GM12878 (cell line): Measurements from ENCODE around the gene FGF1. TPM values are rescaled to one million over a fixed set of nuclear protein-coding genes. Genes with fewer than 3 reads are reported as not detected.

Experiments
- ATAC-seq: fragments of 200-7000 bp; cut with Tn5 transposase; 3 replicates; pipeline ENCODE4 v1.9.1; 2020; ENCODE audit warnings: mild to moderate bottlenecking, moderate library complexity
- BruUV-seq: library from RNA; stranded (reverse); fragments of 400-500 nt; replicated peaks from 2 replicates; lab custom pipeline; 2021; lab: Mats Ljungman, UMichigan
- CTCF ChIA-PET: fragments of 300-600 bp; sonication (Branson Sonifier 250); formaldehyde crosslinking; extraction: SDS; loops from one replicate; lab custom pipeline; 2021; ENCODE audit warnings: inconsistent platforms; lab: Yijun Ruan, JAX
- POLR2A ChIA-PET: fragments of 350-600 bp; formaldehyde crosslinking; extraction: SDS; loops from one replicate; lab custom pipeline; 2021; ENCODE audit warnings: inconsistent platforms; lab: Charles Lee
- RAD21 ChIA-PET: fragments of 300-600 bp; sonication (Branson Sonifier 250); formaldehyde crosslinking; loops from one replicate; lab custom pipeline; 2023; ENCODE audit warnings: antibody characterized with exemption; ENCODE audit not compliant: unreplicated experiment; lab: Charles Lee
- SMC1A ChIA-PET: fragments of 300-600 bp; sonication (Branson Sonifier 250); formaldehyde crosslinking; loops from one replicate; lab custom pipeline; 2023; ENCODE audit not compliant: unreplicated experiment, uncharacterized antibody; lab: Charles Lee
- DNase-seq: peaks from one replicate; pipeline ENCODE4 v3.0.0-alpha.2; 2011; ENCODE audit warnings: low read depth, low spot score
- FAIRE-seq: peaks from 3 replicates; lab custom pipeline; 2011; peaks lifted over from hg19 to GRCh38; lab: Jason Lieb, UNC
- H2AFZ ChIP-seq: 2 replicates; pipeline ENCODE4 v1.6.0; 2011; ENCODE audit warnings: low read depth, low read length, control low read depth; ENCODE audit not compliant: control insufficient read depth
- H3K27ac ChIP-seq: 2 replicates; pipeline ENCODE4 v1.5.1; 2011; ENCODE audit warnings: control low read depth; ENCODE audit not compliant: control insufficient read depth, insufficient read depth
- H3K27me3 ChIP-seq, 2 experiments: replicated peaks in 1 of 2; 2 replicates each; pipeline versions ENCODE4 v1.6.0 to v1.6.1; 2011; ENCODE audit warnings: low read length in 1 of 2; ENCODE audit not compliant: control insufficient read depth in 2 of 2, insufficient read depth in 2 of 2
- H3K36me3 ChIP-seq, 2 experiments: 2 replicates each; pipeline ENCODE4 v1.5.1; 2011; ENCODE audit warnings: low read length in 1 of 2; ENCODE audit not compliant: control insufficient read depth in 2 of 2, insufficient read depth in 2 of 2
- H3K4me1 ChIP-seq: 2 replicates; pipeline ENCODE4 v1.6.1; 2011; ENCODE audit warnings: mild to moderate bottlenecking, low read length, moderate library complexity, mixed read lengths; ENCODE audit not compliant: control insufficient read depth, insufficient read depth
- H3K4me2 ChIP-seq: 2 replicates; pipeline ENCODE4 v1.6.0; 2011; ENCODE audit warnings: control low read depth; ENCODE audit not compliant: control insufficient read depth, insufficient read depth
- H3K4me3 ChIP-seq: fragments of 200-600 bp; sonication (generic); 2 replicates; pipeline ENCODE4 v1.5.1; 2016
- H3K79me2 ChIP-seq: 2 replicates; pipeline ENCODE4 v1.6.0; 2011; ENCODE audit warnings: low read length; ENCODE audit not compliant: control insufficient read depth, insufficient read depth
- H3K9ac ChIP-seq: 2 replicates; pipeline ENCODE4 v1.8.0; 2011; ENCODE audit warnings: low read length, control low read depth, mixed read lengths; ENCODE audit not compliant: control insufficient read depth, insufficient read depth
- H3K9me3 ChIP-seq: replicated peaks from 3 replicates; pipeline ENCODE4 v1.5.1; 2011; ENCODE audit warnings: mild to moderate bottlenecking, low read length; ENCODE audit not compliant: control insufficient read depth, insufficient read depth
- H4K20me1 ChIP-seq: 2 replicates; pipeline ENCODE4 v1.6.0; 2011; ENCODE audit not compliant: control insufficient read depth, insufficient read depth
- HDGF ChIP-seq: fragments of 450-650 bp; IDR thresholded peaks from 2 replicates; pipeline ENCODE4 v1.6.1; 2016; ENCODE audit warnings: antibody characterized with exemption
- SIN3A ChIP-seq: IDR thresholded peaks from 2 replicates; pipeline ENCODE4 v1.6.1; 2012; ENCODE audit warnings: low read depth, low read length, improper control_type of control experiment
- SMC3 ChIP-seq: IDR thresholded peaks from 2 replicates; pipeline ENCODE4 v1.6.1; 2011; ENCODE audit warnings: low read length, improper control_type of control experiment, borderline replicate concordance
- SPI1 ChIP-seq: IDR thresholded peaks from 2 replicates; pipeline ENCODE4 v1.6.1; 2011; ENCODE audit warnings: low read depth, mild to moderate bottlenecking, low read length, moderate library complexity, borderline replicate concordance; ENCODE audit not compliant: insufficient read depth
- SREBF2 ChIP-seq: IDR thresholded peaks from 2 replicates; pipeline ENCODE4 v1.6.1; 2012; ENCODE audit warnings: mild to moderate bottlenecking, low read length
- TARDBP ChIP-seq: IDR thresholded peaks from 2 replicates; pipeline ENCODE4 v1.6.1; 2016; ENCODE audit warnings: borderline replicate concordance
- ZNF207 ChIP-seq: fragments of 450-650 bp; IDR thresholded peaks from 2 replicates; pipeline ENCODE4 v1.6.1; 2014; ENCODE audit warnings: antibody characterized with exemption, mild to moderate bottlenecking, borderline replicate concordance
- ZNF592 ChIP-seq: fragments of 450-650 bp; IDR thresholded peaks from 2 replicates; pipeline ENCODE4 v1.6.1; 2017; ENCODE audit warnings: mild to moderate bottlenecking, moderate library complexity
- WGBS: methylation state at CpG from one replicate; pipeline ENCODE4 v1.1.6; 2016; ENCODE audit warnings: low lambda C conversion rate; ENCODE audit not compliant: insufficient replicate concordance, insufficient coverage; ENCODE audit errors: missing lambda C conversion rate; 5-methylcytosine and 5-hydroxymethylcytosine counted together
- in situ Hi-C: fragments of 300-500 bp; cut with MboI; formaldehyde crosslinking; loops from 9 replicates; pipeline ENCODE4 v1.14.3; 2018; ENCODE audit warnings: mixed read lengths
- intact Hi-C: fragments of 100-400 bp; cut with micrococcal nuclease; formaldehyde crosslinking; loops from one replicate; pipeline ENCODE4 v1.14.2; 2022; ENCODE audit not compliant: unreplicated experiment
- polyA plus RNA-seq, 11 experiments: library from polyadenylated mRNA; depleted of rRNA in 4 of 11; unstranded in 6 of 11; stranded (reverse) in 5 of 11; fragments of >200 nt; fragmentation: Nextera tagmentation in 4 of 11; fragmentation: Illumina TruSeq in 1 of 11; extraction: Ambion mirVana in 4 of 11; extraction: Trizol in 1 of 11; gene quantifications; 1 replicate in 1 of 11; 2 replicates in 10 of 11; pipeline versions ENCODE4 v1.2.1 to v1.2.3, GENCODE V29; 2011 to 2016; ENCODE audit warnings: inconsistent platforms in 2 of 11, missing spikeins in 2 of 11, low read depth in 1 of 11
- total RNA-seq, 4 experiments: library from RNA; depleted of rRNA in 3 of 4; stranded (reverse); fragments of >200 nt in 3 of 4; fragmentation: Illumina TruSeq in 1 of 4; extraction: Trizol in 1 of 4; gene quantifications; 2 replicates each; pipeline versions ENCODE4 v1.2.1 to v1.2.3, GENCODE V29; 2013 to 2021

FGF1 gene
- total and polyA plus RNA-seq, 10 of the 15 experiments (the other 5 are each of a cell fraction or from before 2014, with no cell fraction given) = not detected

DNA sequence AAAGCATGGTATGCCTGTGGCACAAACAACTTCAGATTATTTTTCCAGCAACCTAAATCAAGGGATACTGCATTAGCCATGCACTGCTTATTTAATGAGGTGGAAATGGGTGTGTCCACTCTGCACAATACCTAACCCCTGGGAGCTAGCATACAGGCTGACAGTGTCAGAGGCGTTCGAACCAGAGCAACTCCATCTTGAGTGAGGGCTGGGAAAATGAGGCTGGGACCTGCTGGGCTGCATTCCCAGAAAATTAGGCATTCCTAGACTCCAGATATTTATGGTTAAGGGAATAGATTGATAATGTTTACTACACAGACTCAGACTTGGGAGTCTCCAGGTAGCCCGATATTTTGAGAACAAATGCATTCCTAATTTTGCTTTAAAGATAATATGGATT, 2.8 kb downstream of the FGF1 start:
- DNase-seq (no peak), FAIRE-seq (no peak), ATAC-seq (no peak)
- TF ChIP-seq HDGF (no peak), ZNF592 (no peak), ZNF207 (no peak), TARDBP (no peak), SIN3A (no peak), SREBF2 (no peak), SMC3 (no peak), SPI1 (no peak)
- intact Hi-C loops (no loop called here), in situ Hi-C loops (no loop called here)
- Histone ChIP-seq H3K9ac (no peak overlapping the region), H3K4me1 (no peaks in the 10 kb centered on the region), H3K27me3 (no peaks in the 10 kb centered on the region; a peak in 2 of 4 replicates), H3K4me2 (no peak overlapping the region), H3K79me2 (no peaks in the 10 kb centered on the region), H4K20me1 (no peaks in the 10 kb centered on the region), H2AFZ (no peak overlapping the region), H3K36me3 (no peaks in the 10 kb centered on the region), H3K9me3 (no peaks in the 10 kb centered on the region), H3K4me3 (no peak overlapping the region), H3K27ac (no peak overlapping the region)
- SMC1A ChIA-PET = no interaction called here
- POLR2A ChIA-PET = no interaction called here
- RAD21 ChIA-PET = no interaction called here
- 29% methylated on average over 3 of the region's 3 CpGs for WGBS
- no TSS peak for BruUV-seq
- CTCF ChIA-PET = no interaction called here
